SK-N-SH treated with all-trans-retinoic acid at 6 μM for 48 hours (cell line): ENCODE data around the gene RCVRN.

ENCODE experiments used
- ARNTL ChIP-seq: fragments of 450-650 bp; formaldehyde crosslinking; IDR thresholded peaks from 2 replicates; pipeline ENCODE4 v1.5.0; 2020; ENCODE audit warnings: low read depth, mild to moderate bottlenecking, moderate library complexity, borderline replicate concordance
- CSDC2 ChIP-seq: fragments of 250-450 bp; sonication (Bioruptor Pico); IDR thresholded peaks from 2 replicates; pipeline ENCODE4 v1.5.0; 2020; ENCODE audit warnings: mild to moderate bottlenecking, moderate library complexity
- ISL1 ChIP-seq: fragments of 250-450 bp; sonication (Bioruptor Pico); IDR thresholded peaks from 2 replicates; pipeline ENCODE4 v2.1.2; 2022; ENCODE audit warnings: mild to moderate bottlenecking, moderate library complexity
- PATZ1 ChIP-seq: fragments of 250-450 bp; sonication (Bioruptor Pico); IDR thresholded peaks from 2 replicates; pipeline ENCODE4 v1.8.0; 2020; ENCODE audit warnings: mild to moderate bottlenecking, moderate library complexity, borderline replicate concordance
- POU6F1 ChIP-seq: fragments of 250-450 bp; sonication (Bioruptor Pico); IDR thresholded peaks from 2 replicates; pipeline ENCODE4 v1.8.0; 2021; ENCODE audit warnings: low read depth, mild to moderate bottlenecking, moderate library complexity, borderline replicate concordance
- PPARA ChIP-seq: fragments of 250-450 bp; sonication (Bioruptor Pico); IDR thresholded peaks from 2 replicates; pipeline ENCODE4 v1.5.0; 2020; ENCODE audit warnings: mild to moderate bottlenecking, borderline replicate concordance
- SNAI2 ChIP-seq: fragments of 250-450 bp; sonication (Bioruptor Pico); IDR thresholded peaks from 2 replicates; pipeline ENCODE4 v1.5.0; 2020; ENCODE audit warnings: mild to moderate bottlenecking, moderate library complexity
- TCF4 ChIP-seq: fragments of 250-450 bp; sonication (Bioruptor Pico); IDR thresholded peaks from 2 replicates; pipeline ENCODE4 v1.8.0; 2021; ENCODE audit warnings: mild to moderate bottlenecking, moderate library complexity, borderline replicate concordance
- TOX ChIP-seq: fragments of 250-450 bp; sonication (Bioruptor Pico); IDR thresholded peaks from 2 replicates; pipeline ENCODE4 v1.8.0; 2021; ENCODE audit warnings: mild to moderate bottlenecking, moderate library complexity, borderline replicate concordance
- ZFP3 ChIP-seq: fragments of 250-450 bp; sonication (Bioruptor Pico); IDR thresholded peaks from 2 replicates; pipeline ENCODE4 v1.5.0; 2020; ENCODE audit warnings: mild to moderate bottlenecking, moderate library complexity
- ZFP30 ChIP-seq: fragments of 450-650 bp; formaldehyde crosslinking; IDR thresholded peaks from 2 replicates; pipeline ENCODE4 v1.5.0; 2022; ENCODE audit warnings: mild to moderate bottlenecking, moderate library complexity
- ZNF70 ChIP-seq: fragments of 450-650 bp; formaldehyde crosslinking; IDR thresholded peaks from 2 replicates; pipeline ENCODE4 v1.5.0; 2020; ENCODE audit warnings: mild to moderate bottlenecking, moderate library complexity
- ZNF8 ChIP-seq: fragments of 450-650 bp; formaldehyde crosslinking; IDR thresholded peaks from 2 replicates; pipeline ENCODE4 v1.5.0; 2020; ENCODE audit warnings: mild to moderate bottlenecking, moderate library complexity
- TF ChIP-seq, protein P1 (sequence below): fragments of 250-450 bp; sonication (Bioruptor Pico); IDR thresholded peaks from 2 replicates; pipeline ENCODE4 v1.5.1; 2020; ENCODE audit warnings: low read depth, mild to moderate bottlenecking, moderate library complexity

DNA sequence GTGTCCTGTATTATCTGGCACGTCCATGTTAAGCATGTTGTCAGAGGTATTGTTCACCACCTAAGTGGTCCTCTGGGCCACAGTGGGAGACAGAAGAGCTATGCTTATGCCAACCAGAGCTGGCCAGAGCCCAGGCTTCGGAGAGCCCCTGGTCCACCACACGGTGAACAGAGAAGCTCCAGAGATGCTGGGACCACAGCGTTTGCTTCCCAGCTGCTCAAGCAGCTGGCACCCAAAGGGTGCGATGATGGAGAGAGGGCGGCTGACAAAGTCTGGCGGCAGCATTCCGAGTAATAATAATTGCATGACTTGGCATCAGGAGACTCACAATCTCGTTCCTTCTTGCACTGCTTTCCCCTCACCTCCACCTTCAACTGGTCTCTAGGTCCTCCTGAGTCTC is 35.8 kb upstream of the RCVRN start:
- TF ChIP-seq TOX (CRISPR knock-in tag) = no peak
- no peak for TF ChIP-seq ZFP30 (CRISPR knock-in tag)
- TF ChIP-seq ARNTL (CRISPR knock-in tag) = no peak
- no peak for TF ChIP-seq TCF4
- TF ChIP-seq PATZ1 = no peak
- no peak for TF ChIP-seq POU6F1 (CRISPR knock-in tag)
- TF ChIP-seq ZNF70 (CRISPR knock-in tag) = no peak
- no peak for TF ChIP-seq PPARA (CRISPR knock-in tag)
- no peak for TF ChIP-seq ZFP3 (CRISPR knock-in tag)
- TF ChIP-seq SNAI2 (CRISPR knock-in tag) = no peak
- TF ChIP-seq, protein P1, sequence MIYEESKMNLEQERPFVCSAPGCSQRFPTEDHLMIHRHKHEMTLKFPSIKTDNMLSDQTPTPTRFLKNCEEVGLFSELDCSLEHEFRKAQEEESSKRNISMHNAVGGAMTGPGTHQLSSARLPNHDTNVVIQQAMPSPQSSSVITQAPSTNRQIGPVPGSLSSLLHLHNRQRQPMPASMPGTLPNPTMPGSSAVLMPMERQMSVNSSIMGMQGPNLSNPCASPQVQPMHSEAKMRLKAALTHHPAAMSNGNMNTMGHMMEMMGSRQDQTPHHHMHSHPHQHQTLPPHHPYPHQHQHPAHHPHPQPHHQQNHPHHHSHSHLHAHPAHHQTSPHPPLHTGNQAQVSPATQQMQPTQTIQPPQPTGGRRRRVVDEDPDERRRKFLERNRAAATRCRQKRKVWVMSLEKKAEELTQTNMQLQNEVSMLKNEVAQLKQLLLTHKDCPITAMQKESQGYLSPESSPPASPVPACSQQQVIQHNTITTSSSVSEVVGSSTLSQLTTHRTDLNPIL (CRISPR knock-in tag) = no peak
- no peak for TF ChIP-seq CSDC2 (CRISPR knock-in tag)
- no peak for TF ChIP-seq ZNF8 (CRISPR knock-in tag)
- TF ChIP-seq ISL1 = no peak
